Skeletal muscle tissue (tissue), 4 donors: Measurements from ENCODE around the gene L3MBTL4. TPM values are rescaled to one million over a fixed set of nuclear protein-coding genes. Genes with fewer than 3 reads are reported as not detected.

Experiments
- H3K27ac ChIP-seq: one replicate; pipeline ENCODE4 v1.7.0; 2013; ENCODE audit warnings: mild to moderate bottlenecking, low read depth, low read length, inconsistent platforms
- H3K27me3 ChIP-seq, 3 donors: one replicate each; pipeline ENCODE4 v1.7.0; 2013; ENCODE audit warnings: low read length in 3 of 3; ENCODE audit not compliant: control insufficient read depth in 3 of 3, insufficient read depth in 3 of 3
- H3K36me3 ChIP-seq, 3 donors: one replicate each; pipeline ENCODE4 v1.7.0; 2013; ENCODE audit warnings: low read length in 3 of 3; ENCODE audit not compliant: control insufficient read depth in 3 of 3, insufficient read depth in 3 of 3
- H3K4me1 ChIP-seq, 3 donors: one replicate each; pipeline ENCODE4 v1.7.0; 2013; ENCODE audit warnings: low read length in 3 of 3, mild to moderate bottlenecking in 3 of 3; ENCODE audit not compliant: control insufficient read depth in 3 of 3, insufficient read depth in 3 of 3
- H3K4me3 ChIP-seq, 3 donors: one replicate each; pipeline ENCODE4 v1.7.0; 2013; ENCODE audit warnings: low read length in 3 of 3
- H3K9ac ChIP-seq, 3 donors: one replicate each; pipeline ENCODE4 v1.7.0; 2013; ENCODE audit warnings: low read length in 3 of 3, mild to moderate bottlenecking in 3 of 3, moderate library complexity in 2 of 3, low read depth in 1 of 3
- H3K9me3 ChIP-seq, 3 donors: one replicate each; pipeline ENCODE4 v1.7.0; 2013; ENCODE audit warnings: low read length in 3 of 3; ENCODE audit not compliant: control insufficient read depth in 3 of 3
- total RNA-seq: library from RNA; depleted of rRNA; stranded (reverse); fragments of >200 nt; gene quantifications from one replicate; pipeline ENCODE4 v1.2.3, GENCODE V29; 2014
- donor health status: Osteomylitis.

The L3MBTL4 gene
- total RNA-seq, 1 donor from 2014 or later: 5.2 TPM

GRCh38 chr18:6022845-6023244 lies 391.9 kb downstream of the L3MBTL4 start:
- no peak overlapping the region for H3K27ac ChIP-seq
- no peak overlapping the region for H3K9ac ChIP-seq
- H3K4me3 ChIP-seq: no peak overlapping the region
- H3K36me3 ChIP-seq: no peaks in the 10 kb centered on the region
- no peaks in the 10 kb centered on the region for H3K27me3 ChIP-seq
- H3K4me1 ChIP-seq: no peaks in the 10 kb centered on the region
- no peaks in the 10 kb centered on the region for H3K9me3 ChIP-seq

- Histone ChIP-seq H3K36me3 (no peaks in the 10 kb centered on the region), H3K9ac (no peak overlapping the region), H3K4me3 (no peak overlapping the region), H3K27ac (no peak overlapping the region), H3K4me1 (no peaks in the 10 kb centered on the region), H3K27me3 (no peaks in the 10 kb centered on the region), H3K9me3 (no peaks in the 10 kb centered on the region)
Observed at GRCh38 chr18:6022074-6022444, 392.7 kb downstream of the L3MBTL4 start.

GRCh38 chr18:6021306-6022073 lies 393.2 kb downstream of the L3MBTL4 start:
- Histone ChIP-seq H3K9me3 (no peaks in the 10 kb centered on the region), H3K4me3 (no peak overlapping the region), H3K36me3 (no peaks in the 10 kb centered on the region), H3K27me3 (no peaks in the 10 kb centered on the region), H3K4me1 (no peaks in the 10 kb centered on the region), H3K27ac (no peak overlapping the region), H3K9ac (no peak overlapping the region)

- H3K9ac ChIP-seq: no peak overlapping the region
- H3K27me3 ChIP-seq: no peaks in the 10 kb centered on the region
- H3K9me3 ChIP-seq: no peaks in the 10 kb centered on the region
- H3K4me3 ChIP-seq: no peak overlapping the region
- H3K4me1 ChIP-seq: no peaks in the 10 kb centered on the region
- no peak overlapping the region for H3K27ac ChIP-seq
- no peaks in the 10 kb centered on the region for H3K36me3 ChIP-seq
Observed at GRCh38 chr18:6018671-6019070, 396.0 kb downstream of the L3MBTL4 start.

- Histone ChIP-seq H3K36me3 (no peaks in the 10 kb centered on the region), H3K9ac (no peak overlapping the region), H3K27ac (no peak overlapping the region), H3K4me3 (no peak overlapping the region), H3K9me3 (no peaks in the 10 kb centered on the region), H3K4me1 (no peaks in the 10 kb centered on the region), H3K27me3 (no peaks in the 10 kb centered on the region)
Observed at GRCh38 chr18:6017171-6017570, 397.5 kb downstream of the L3MBTL4 start.

- Histone ChIP-seq H3K27me3 (no peaks in the 10 kb centered on the region), H3K4me1 (no peaks in the 10 kb centered on the region), H3K9me3 (no peaks in the 10 kb centered on the region), H3K36me3 (no peaks in the 10 kb centered on the region), H3K9ac (no peak overlapping the region), H3K4me3 (no peak overlapping the region), H3K27ac (no peak overlapping the region)
Observed at GRCh38 chr18:6015364-6015763, 399.3 kb downstream of the L3MBTL4 start.

GRCh38 chr18:6013171-6013810 lies 401.4 kb downstream of the L3MBTL4 start:
- Histone ChIP-seq H3K27me3 (no peaks in the 10 kb centered on the region), H3K4me1 (no peaks in the 10 kb centered on the region), H3K4me3 (no peak overlapping the region), H3K27ac (no peak overlapping the region), H3K9ac (no peak overlapping the region), H3K36me3 (no peaks in the 10 kb centered on the region), H3K9me3 (no peaks in the 10 kb centered on the region)

GRCh38 chr18:6010921-6011320 lies 403.8 kb downstream of the L3MBTL4 start:
- H3K4me3 ChIP-seq: no peak overlapping the region

GRCh38 chr18:6010284-6010683 lies 404.4 kb downstream of the L3MBTL4 start:
- Histone ChIP-seq H3K4me1 (no peaks in the 10 kb centered on the region), H3K27me3 (no peaks in the 10 kb centered on the region), H3K9ac (no peak overlapping the region), H3K27ac (no peak overlapping the region), H3K9me3 (no peaks in the 10 kb centered on the region), H3K4me3 (no peak overlapping the region), H3K36me3 (no peaks in the 10 kb centered on the region)

More at GRCh38 chr18:6010921-6011320, 403.8 kb downstream of the L3MBTL4 start:
- H3K36me3 ChIP-seq: no peaks in the 10 kb centered on the region
- H3K9me3 ChIP-seq: no peaks in the 10 kb centered on the region
- no peaks in the 10 kb centered on the region for H3K4me1 ChIP-seq
- H3K27me3 ChIP-seq: no peaks in the 10 kb centered on the region
- H3K9ac ChIP-seq: no peak overlapping the region
- no peak overlapping the region for H3K27ac ChIP-seq

- Histone ChIP-seq H3K9ac (no peak overlapping the region), H3K4me1 (no peaks in the 10 kb centered on the region), H3K36me3 (no peaks in the 10 kb centered on the region)
Observed at GRCh38 chr18:6009756-6010155, 405.0 kb downstream of the L3MBTL4 start.

More at GRCh38 chr18:6009756-6010155, 405.0 kb downstream of the L3MBTL4 start:
- Histone ChIP-seq H3K27me3 (no peaks in the 10 kb centered on the region), H3K9me3 (no peaks in the 10 kb centered on the region), H3K27ac (no peak overlapping the region), H3K4me3 (no peak overlapping the region)
